ENCODE measurements around the gene RYR3.

The RYR3 gene

GRCh38 chr15:33425142-33425541, 114.4 kb downstream of the RYR3 start:
- no peak overlapping the region for H3K4me3 Mint-ChIP-seq
- no peaks in the 10 kb centered on the region for H3K4me1 Mint-ChIP-seq
- H3K36me3 Mint-ChIP-seq, result no peaks in the 10 kb centered on the region
- no peak for ATAC-seq (ENCODE audit: low read depth)
- no peak for DNase-seq (ENCODE audit: low spot score in 2 of 2)
- peaks cover 2% of the 10 kb centered on the region for H3K9me3 Mint-ChIP-seq
- H3K27ac Mint-ChIP-seq, result no peak overlapping the region
- H3K27me3 Mint-ChIP-seq, result no peaks in the 10 kb centered on the region

- no peaks in the 10 kb centered on the region for H3K36me3 Mint-ChIP-seq
- no peak overlapping the region for H3K4me3 Mint-ChIP-seq
- H3K9me3 Mint-ChIP-seq, result peaks cover 2% of the 10 kb centered on the region
- H3K27ac Mint-ChIP-seq, result no peak overlapping the region
- no peaks in the 10 kb centered on the region for H3K27me3 Mint-ChIP-seq
- DNase-seq (ENCODE audit: low spot score in 2 of 2), result no peak
- no peak for ATAC-seq (ENCODE audit: low read depth)
- H3K4me1 Mint-ChIP-seq, result no peaks in the 10 kb centered on the region
Measured at GRCh38 chr15:33430577-33430976, 119.8 kb downstream of the RYR3 start.

GRCh38 chr15:33433821-33434220, 123.1 kb downstream of the RYR3 start:
- no peaks in the 10 kb centered on the region for H3K4me1 Mint-ChIP-seq
- H3K27me3 Mint-ChIP-seq, result no peaks in the 10 kb centered on the region

GRCh38 chr15:33438396-33438795, 127.6 kb downstream of the RYR3 start:
- H3K4me3 Mint-ChIP-seq, result no peak overlapping the region
- no peak for ATAC-seq (ENCODE audit: low read depth)
- no peaks in the 10 kb centered on the region for H3K4me1 Mint-ChIP-seq
- no peaks in the 10 kb centered on the region for H3K9me3 Mint-ChIP-seq
- H3K36me3 Mint-ChIP-seq, result no peaks in the 10 kb centered on the region
- peaks cover 3% of the 10 kb centered on the region for H3K27me3 Mint-ChIP-seq
- no peak for DNase-seq (ENCODE audit: low spot score in 2 of 2)
- no peak overlapping the region for H3K27ac Mint-ChIP-seq

More at GRCh38 chr15:33433821-33434220, 123.1 kb downstream of the RYR3 start:
- no peak for DNase-seq (ENCODE audit: low spot score in 2 of 2)
- ATAC-seq (ENCODE audit: low read depth), result no peak
- Mint-ChIP-seq H3K9me3 (peaks cover 2% of the 10 kb centered on the region), H3K27ac (no peak overlapping the region), H3K4me3 (no peak overlapping the region), H3K36me3 (no peaks in the 10 kb centered on the region)

- H3K27me3 Mint-ChIP-seq, result peaks cover 9% of the 10 kb centered on the region
- DNase-seq (ENCODE audit: low spot score in 2 of 2), result no peak
- H3K27ac Mint-ChIP-seq, result no peak overlapping the region
- no peaks in the 10 kb centered on the region for H3K36me3 Mint-ChIP-seq
- peaks cover 5% of the 10 kb centered on the region for H3K9me3 Mint-ChIP-seq
- H3K4me1 Mint-ChIP-seq, result no peaks in the 10 kb centered on the region
- no peak for ATAC-seq (ENCODE audit: low read depth)
- H3K4me3 Mint-ChIP-seq, result no peak overlapping the region
Measured at GRCh38 chr15:33440900-33441299, 130.1 kb downstream of the RYR3 start.

GRCh38 chr15:33442449-33442848, 131.7 kb downstream of the RYR3 start:
- H3K4me3 Mint-ChIP-seq, result no peak overlapping the region
- H3K27ac Mint-ChIP-seq, result no peak overlapping the region
- H3K36me3 Mint-ChIP-seq, result no peaks in the 10 kb centered on the region
- ATAC-seq (ENCODE audit: low read depth), result no peak
- H3K4me1 Mint-ChIP-seq, result no peaks in the 10 kb centered on the region
- H3K9me3 Mint-ChIP-seq, result peaks cover 5% of the 10 kb centered on the region
- peaks cover 11% of the 10 kb centered on the region for H3K27me3 Mint-ChIP-seq
- DNase-seq (ENCODE audit: low spot score in 2 of 2), result no peak

- H3K4me1 Mint-ChIP-seq, result no peaks in the 10 kb centered on the region
- no peak for ATAC-seq (ENCODE audit: low read depth)
- peaks cover 11% of the 10 kb centered on the region for H3K27me3 Mint-ChIP-seq
- no peaks in the 10 kb centered on the region for H3K36me3 Mint-ChIP-seq
- no peak overlapping the region for H3K27ac Mint-ChIP-seq
- DNase-seq (ENCODE audit: low spot score in 2 of 2), result no peak
- H3K9me3 Mint-ChIP-seq, result peaks cover 5% of the 10 kb centered on the region
- H3K4me3 Mint-ChIP-seq, result no peak overlapping the region
Measured at GRCh38 chr15:33443708-33444107, 132.9 kb downstream of the RYR3 start.

GRCh38 chr15:33445984-33446383, 135.2 kb downstream of the RYR3 start:
- ATAC-seq (ENCODE audit: low read depth), result no peak
- H3K27ac Mint-ChIP-seq, result no peak overlapping the region
- no peaks in the 10 kb centered on the region for H3K36me3 Mint-ChIP-seq
- DNase-seq (ENCODE audit: low spot score in 2 of 2), result no peak
- no peaks in the 10 kb centered on the region for H3K4me1 Mint-ChIP-seq
- H3K4me3 Mint-ChIP-seq, result no peak overlapping the region
- peaks cover 13% of the 10 kb centered on the region for H3K27me3 Mint-ChIP-seq
- H3K9me3 Mint-ChIP-seq, result peaks cover 5% of the 10 kb centered on the region

GRCh38 chr15:33448151-33448550, 137.4 kb downstream of the RYR3 start:
- peaks cover 5% of the 10 kb centered on the region for H3K9me3 Mint-ChIP-seq
- ATAC-seq (ENCODE audit: low read depth) (no peak), DNase-seq (ENCODE audit: low spot score in 2 of 2) (no peak)
- no peaks in the 10 kb centered on the region for H3K36me3 Mint-ChIP-seq
- no peaks in the 10 kb centered on the region for H3K4me1 Mint-ChIP-seq
- no peak overlapping the region for H3K4me3 Mint-ChIP-seq
- peaks cover 9% of the 10 kb centered on the region for H3K27me3 Mint-ChIP-seq
- no peak overlapping the region for H3K27ac Mint-ChIP-seq

GRCh38 chr15:33448961-33449606, 138.3 kb downstream of the RYR3 start:
- peaks cover 5% of the 10 kb centered on the region for H3K9me3 Mint-ChIP-seq

GRCh38 chr15:33449810-33450209, 139.0 kb downstream of the RYR3 start:
- H3K27ac Mint-ChIP-seq, result no peak overlapping the region
- H3K9me3 Mint-ChIP-seq, result peaks cover 4% of the 10 kb centered on the region
- no peak overlapping the region for H3K4me3 Mint-ChIP-seq
- DNase-seq (ENCODE audit: low spot score in 2 of 2) (no peak), ATAC-seq (ENCODE audit: low read depth) (no peak)
- no peaks in the 10 kb centered on the region for H3K36me3 Mint-ChIP-seq
- H3K27me3 Mint-ChIP-seq, result peaks cover 7% of the 10 kb centered on the region
- no peaks in the 10 kb centered on the region for H3K4me1 Mint-ChIP-seq

More at GRCh38 chr15:33448961-33449606, 138.3 kb downstream of the RYR3 start:
- DNase-seq (ENCODE audit: low spot score in 2 of 2) (no peak), ATAC-seq (ENCODE audit: low read depth) (no peak)
- Mint-ChIP-seq H3K4me1 (no peaks in the 10 kb centered on the region), H3K27me3 (peaks cover 7% of the 10 kb centered on the region), H3K36me3 (no peaks in the 10 kb centered on the region), H3K4me3 (no peak overlapping the region), H3K27ac (no peak overlapping the region)

- ATAC-seq (ENCODE audit: low read depth) (no peak), DNase-seq (ENCODE audit: low spot score in 2 of 2) (no peak)
- no peak overlapping the region for H3K4me3 Mint-ChIP-seq
- H3K9me3 Mint-ChIP-seq, result peaks cover 2% of the 10 kb centered on the region
- no peaks in the 10 kb centered on the region for H3K4me1 Mint-ChIP-seq
- H3K27me3 Mint-ChIP-seq, result peaks cover 4% of the 10 kb centered on the region
- H3K27ac Mint-ChIP-seq, result no peak overlapping the region
- no peaks in the 10 kb centered on the region for H3K36me3 Mint-ChIP-seq
Measured at GRCh38 chr15:33451385-33451784, 140.6 kb downstream of the RYR3 start.

- Mint-ChIP-seq H3K9me3 (peaks cover 2% of the 10 kb centered on the region), H3K36me3 (no peaks in the 10 kb centered on the region), H3K4me3 (no peak overlapping the region), H3K27me3 (peaks cover 2% of the 10 kb centered on the region), H3K27ac (no peak overlapping the region), H3K4me1 (no peaks in the 10 kb centered on the region)
- ATAC-seq (ENCODE audit: low read depth) (no peak), DNase-seq (ENCODE audit: low spot score in 2 of 2) (no peak)
Measured at GRCh38 chr15:33453761-33454160, 143.0 kb downstream of the RYR3 start.

GRCh38 chr15:33454346-33454745, 143.6 kb downstream of the RYR3 start:
- no peaks in the 10 kb centered on the region for H3K4me1 Mint-ChIP-seq

GRCh38 chr15:33454996-33455395, 144.2 kb downstream of the RYR3 start:
- Mint-ChIP-seq H3K27me3 (no peaks in the 10 kb centered on the region), H3K4me3 (no peak overlapping the region), H3K27ac (no peak overlapping the region), H3K4me1 (no peaks in the 10 kb centered on the region), H3K9me3 (peaks cover 2% of the 10 kb centered on the region), H3K36me3 (no peaks in the 10 kb centered on the region)
- ATAC-seq (ENCODE audit: low read depth) (no peak), DNase-seq (ENCODE audit: low spot score in 2 of 2) (no peak)

More at GRCh38 chr15:33454346-33454745, 143.6 kb downstream of the RYR3 start:
- H3K27me3 Mint-ChIP-seq, result peaks cover 2% of the 10 kb centered on the region
- DNase-seq (ENCODE audit: low spot score in 2 of 2), result no peak
- peaks cover 2% of the 10 kb centered on the region for H3K9me3 Mint-ChIP-seq
- no peak overlapping the region for H3K4me3 Mint-ChIP-seq
- no peak overlapping the region for H3K27ac Mint-ChIP-seq
- H3K36me3 Mint-ChIP-seq, result no peaks in the 10 kb centered on the region
- no peak for ATAC-seq (ENCODE audit: low read depth)

Measured in memory B cell (primary cell).